H9 (cell line): ENCODE measurements around the gene RNPEPL1. TPM values are rescaled to one million over a fixed set of nuclear protein-coding genes. Genes with fewer than 3 reads are reported as not detected.

ENCODE experiments used
- DNase-seq: peaks from one replicate; pipeline ENCODE4 v3.0.0-alpha.2; 2017
- H2AFZ ChIP-seq: one replicate; pipeline ENCODE4 v1.6.1; 2013; ENCODE audit warnings: mild to moderate bottlenecking, low read length, control low read depth, moderate library complexity
- H2AK5ac ChIP-seq: 2 replicates; pipeline ENCODE4 v1.6.1; 2013; ENCODE audit warnings: low read length, control low read depth, mixed read lengths; ENCODE audit not compliant: insufficient read length
- H2BK120ac ChIP-seq: one replicate; pipeline ENCODE4 v1.6.1; 2013; ENCODE audit warnings: low read depth, mild to moderate bottlenecking, low read length, control low read depth, inconsistent platforms; ENCODE audit not compliant: poor library complexity, severe bottlenecking
- H2BK12ac ChIP-seq: 2 replicates; pipeline ENCODE4 v1.6.1; 2013; ENCODE audit warnings: low read length, control low read depth, mixed read lengths, low read depth; ENCODE audit not compliant: insufficient read length
- H2BK15ac ChIP-seq: 2 replicates; pipeline ENCODE4 v1.6.1; 2013; ENCODE audit warnings: low read depth, low read length, control low read depth
- H2BK20ac ChIP-seq: one replicate; pipeline ENCODE4 v1.6.1; 2013; ENCODE audit warnings: low read depth, mild to moderate bottlenecking, low read length, control low read depth, inconsistent platforms; ENCODE audit not compliant: poor library complexity, severe bottlenecking
- H2BK5ac ChIP-seq: 2 replicates; pipeline ENCODE4 v1.6.1; 2013; ENCODE audit warnings: low read length, control low read depth, mixed read lengths; ENCODE audit not compliant: insufficient read length
- H3K14ac ChIP-seq: 2 replicates; pipeline ENCODE4 v1.6.1; 2013; ENCODE audit warnings: low read length, control low read depth; ENCODE audit not compliant: insufficient read depth
- H3K18ac ChIP-seq: 2 replicates; pipeline ENCODE4 v1.6.1; 2013; ENCODE audit warnings: low read depth, mild to moderate bottlenecking, mixed read lengths, low read length, control low read depth; ENCODE audit not compliant: insufficient read length
- H3K23ac ChIP-seq: 2 replicates; pipeline ENCODE4 v1.6.1; 2013; ENCODE audit warnings: low read length, control low read depth, mixed read lengths, low read depth; ENCODE audit not compliant: insufficient read length
- H3K23me2 ChIP-seq: 2 replicates; pipeline ENCODE4 v1.6.1; 2013; ENCODE audit warnings: low read depth, mild to moderate bottlenecking, mixed read lengths, low read length, control low read depth; ENCODE audit not compliant: insufficient read length, poor library complexity, severe bottlenecking
- H3K27ac ChIP-seq: 2 replicates; pipeline ENCODE4 v1.5.1; 2013; ENCODE audit warnings: low read length, control low read depth, mixed read lengths, low read depth; ENCODE audit not compliant: insufficient read length
- H3K27me3 ChIP-seq: 2 replicates; pipeline ENCODE4 v1.6.1; 2013; ENCODE audit warnings: low read length, control low read depth, inconsistent platforms; ENCODE audit not compliant: insufficient read depth
- H3K4ac ChIP-seq: 2 replicates; pipeline ENCODE4 v1.6.1; 2013; ENCODE audit warnings: low read depth, mild to moderate bottlenecking, control low read depth, inconsistent platforms, low read length, moderate library complexity
- H3K4me1 ChIP-seq: 2 replicates; pipeline ENCODE4 v1.6.1; 2013; ENCODE audit warnings: low read length, control low read depth, inconsistent platforms; ENCODE audit not compliant: insufficient read depth
- H3K4me2 ChIP-seq: 2 replicates; pipeline ENCODE4 v1.6.1; 2013; ENCODE audit warnings: low read length, control low read depth, mixed read lengths; ENCODE audit not compliant: insufficient read length, insufficient read depth
- H3K56ac ChIP-seq: 2 replicates; pipeline ENCODE4 v1.6.1; 2013; ENCODE audit warnings: low read depth, mild to moderate bottlenecking, mixed read lengths, low read length, control low read depth; ENCODE audit not compliant: insufficient read length
- H3K79me1 ChIP-seq: 2 replicates; pipeline ENCODE4 v1.6.1; 2013; ENCODE audit warnings: low read depth, mild to moderate bottlenecking, moderate library complexity, low read length, control low read depth, inconsistent platforms; ENCODE audit not compliant: insufficient read depth, poor library complexity, severe bottlenecking
- H3K79me2 ChIP-seq: 2 replicates; pipeline ENCODE4 v1.6.1; 2013; ENCODE audit warnings: low read length, control low read depth, inconsistent platforms; ENCODE audit not compliant: insufficient read depth
- H3K9ac ChIP-seq: 2 replicates; pipeline ENCODE4 v1.6.1; 2013; ENCODE audit warnings: low read length, control low read depth, mixed read lengths; ENCODE audit not compliant: insufficient read length; ENCODE audit errors: extremely low read depth
- H3K9me3 ChIP-seq: one replicate; pipeline ENCODE4 v1.6.1; 2013; ENCODE audit warnings: low read depth, low read length, inconsistent platforms; ENCODE audit not compliant: control insufficient read depth
- H3T11ph ChIP-seq: one replicate; pipeline ENCODE4 v1.6.1; 2013; ENCODE audit warnings: mild to moderate bottlenecking, low read length, control low read depth, inconsistent platforms
- H4K20me1 ChIP-seq: one replicate; pipeline ENCODE4 v1.6.1; 2013; ENCODE audit not compliant: control insufficient read depth, insufficient read length, insufficient read depth
- H4K5ac ChIP-seq: 2 replicates; pipeline ENCODE4 v1.6.1; 2013; ENCODE audit warnings: low read depth, mild to moderate bottlenecking, mixed read lengths, low read length, control low read depth; ENCODE audit not compliant: insufficient read length
- H4K8ac ChIP-seq: replicated peaks from 2 replicates; pipeline ENCODE4 v1.6.1; 2013; ENCODE audit warnings: low read length, control low read depth, mixed read lengths, low read depth; ENCODE audit not compliant: insufficient read length
- H4K91ac ChIP-seq: 2 replicates; pipeline ENCODE4 v1.6.1; 2013; ENCODE audit warnings: low read depth, mild to moderate bottlenecking, moderate library complexity, mixed read lengths, low read length, control low read depth; ENCODE audit not compliant: insufficient read length
- H3K27ac Mint-ChIP-seq, 3 experiments: 2 replicates in 2 of 3; 3 replicates in 1 of 3; pipeline ENCODE4 v1.8.0; 2020 to 2021; ENCODE audit warnings: mixed read lengths in 3 of 3, mild to moderate bottlenecking in 1 of 3, moderate library complexity in 1 of 3
- H3K27me3 Mint-ChIP-seq: 2 replicates; pipeline ENCODE4 v1.8.0; 2021; ENCODE audit warnings: low read depth, mild to moderate bottlenecking, moderate library complexity, mixed read lengths
- H3K36me3 Mint-ChIP-seq, 3 experiments: 2 replicates in 2 of 3; 3 replicates in 1 of 3; pipeline ENCODE4 v1.8.0; 2020 to 2021; ENCODE audit warnings: low read depth in 3 of 3, mixed read lengths in 3 of 3; ENCODE audit not compliant: insufficient read depth in 1 of 3
- H3K4me1 Mint-ChIP-seq, 2 experiments: 2 replicates each; pipeline ENCODE4 v1.8.0; 2020; ENCODE audit warnings: mixed read lengths in 2 of 2
- H3K4me3 Mint-ChIP-seq, 2 experiments: 2 replicates in 1 of 2; 3 replicates in 1 of 2; pipeline ENCODE4 v1.8.0; 2020 to 2021; ENCODE audit warnings: mild to moderate bottlenecking in 2 of 2, mixed read lengths in 2 of 2, moderate library complexity in 1 of 2
- H3K9me3 Mint-ChIP-seq, 2 experiments: 2 replicates in 1 of 2; 3 replicates in 1 of 2; pipeline ENCODE4 v1.8.0; 2020; ENCODE audit warnings: mild to moderate bottlenecking in 2 of 2, mixed read lengths in 2 of 2, moderate library complexity in 1 of 2
- WGBS: extraction: QIAGEN DNeasy Blood & Tissue Kit; methylation state at CpG from one replicate; pipeline ENCODE4 v1.1.7; 2013; ENCODE audit warnings: missing lambda C conversion rate, low lambda C conversion rate, mixed read lengths; ENCODE audit not compliant: insufficient read length; ENCODE audit errors: extremely low coverage; 5-methylcytosine and 5-hydroxymethylcytosine counted together
- total RNA-seq: library from RNA; stranded (reverse); gene quantifications from 2 replicates; pipeline ENCODE4 v1.2.1, GENCODE V29; 2021
- TF ChIP-seq, protein P1 (sequence below): fragments of 200-600 bp; sonication (generic); conservative IDR thresholded peaks from 3 replicates; pipeline ENCODE4 v1.8.0; 2021; ENCODE audit warnings: antibody characterized with exemption, mild to moderate bottlenecking

RNPEPL1 gene
- total RNA-seq, 1 experiment from 2014 or later = 22.5 TPM

DNA sequence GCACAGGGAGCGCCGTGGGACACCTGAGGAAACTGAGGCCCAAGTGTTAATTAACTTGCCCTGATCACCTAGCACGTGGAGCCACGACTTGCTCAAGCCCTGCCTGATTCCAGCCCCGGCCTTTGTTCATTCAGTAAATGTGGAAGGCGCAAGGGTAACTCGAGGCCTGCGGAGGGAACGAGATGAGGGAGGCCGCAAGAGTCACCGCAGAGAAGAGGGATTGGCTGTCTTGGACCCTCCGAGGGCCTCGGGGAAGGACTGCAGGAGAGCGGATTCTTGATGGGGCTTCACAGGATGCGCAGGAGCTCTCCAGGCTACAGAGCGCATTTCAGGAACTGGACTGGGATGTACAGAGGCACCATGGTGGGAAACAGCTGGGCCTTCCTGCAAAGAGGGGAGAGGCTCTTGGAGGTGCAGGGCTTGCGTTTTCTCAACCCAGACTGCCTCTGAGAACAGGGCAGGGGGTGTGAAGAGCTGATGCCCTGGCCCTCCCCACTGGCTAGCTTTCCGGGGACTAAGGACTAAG is 10.0 kb upstream of the RNPEPL1 start:
- Mint-ChIP-seq H3K27me3 (peaks cover 21% of the 10 kb centered on the region), H3K27ac (no peak overlapping the region; a peak in 1 of 7 replicates), H3K9me3 (no peaks in the 10 kb centered on the region; a peak in 1 of 5 replicates), H3K4me3 (peak overlapping the region; percentile 44 to 76), H3K36me3 (peaks cover 0 to 8% (median 0%) of the 10 kb centered on the region in 3 experiments; a peak in 2 of 7 replicates), H3K4me1 (peaks cover 20 to 23% of the 10 kb centered on the region in 2 experiments)
- DNase-seq = no peak
- no peak overlapping the region for H3K9ac ChIP-seq
- H4K5ac ChIP-seq = no peak overlapping the region
- H3K23me2 ChIP-seq = peaks cover 3% of the 10 kb centered on the region
- H3K56ac ChIP-seq = no peak overlapping the region
- no peak overlapping the region for H3K4ac ChIP-seq
- H2BK20ac ChIP-seq = no peak overlapping the region
- H2BK5ac ChIP-seq = no peak overlapping the region
- no peak overlapping the region for H2BK120ac ChIP-seq
- H2BK12ac ChIP-seq = no peak overlapping the region
- H4K8ac ChIP-seq = no peak overlapping the region
- no peaks in the 10 kb centered on the region for H3K4me1 ChIP-seq
- no peaks in the 10 kb centered on the region for H3K79me2 ChIP-seq
- H4K20me1 ChIP-seq = no peaks in the 10 kb centered on the region
- H3K18ac ChIP-seq = peak overlapping the region; percentile 63
- peak overlapping the region; percentile 52; the same call in 1 of the 2 replicates for H3K14ac ChIP-seq
- no peak overlapping the region for H3T11ph ChIP-seq
- H3K27ac ChIP-seq = no peak overlapping the region
- no CpG with 5 or more reads among the region's 18 CpGs for WGBS
- H4K91ac ChIP-seq = no peak overlapping the region
- no peak overlapping the region for H2AK5ac ChIP-seq
- H3K9me3 ChIP-seq = no peaks in the 10 kb centered on the region
- no peak overlapping the region for H2BK15ac ChIP-seq
- H3K79me1 ChIP-seq = no peaks in the 10 kb centered on the region
- TF ChIP-seq, protein P1, sequence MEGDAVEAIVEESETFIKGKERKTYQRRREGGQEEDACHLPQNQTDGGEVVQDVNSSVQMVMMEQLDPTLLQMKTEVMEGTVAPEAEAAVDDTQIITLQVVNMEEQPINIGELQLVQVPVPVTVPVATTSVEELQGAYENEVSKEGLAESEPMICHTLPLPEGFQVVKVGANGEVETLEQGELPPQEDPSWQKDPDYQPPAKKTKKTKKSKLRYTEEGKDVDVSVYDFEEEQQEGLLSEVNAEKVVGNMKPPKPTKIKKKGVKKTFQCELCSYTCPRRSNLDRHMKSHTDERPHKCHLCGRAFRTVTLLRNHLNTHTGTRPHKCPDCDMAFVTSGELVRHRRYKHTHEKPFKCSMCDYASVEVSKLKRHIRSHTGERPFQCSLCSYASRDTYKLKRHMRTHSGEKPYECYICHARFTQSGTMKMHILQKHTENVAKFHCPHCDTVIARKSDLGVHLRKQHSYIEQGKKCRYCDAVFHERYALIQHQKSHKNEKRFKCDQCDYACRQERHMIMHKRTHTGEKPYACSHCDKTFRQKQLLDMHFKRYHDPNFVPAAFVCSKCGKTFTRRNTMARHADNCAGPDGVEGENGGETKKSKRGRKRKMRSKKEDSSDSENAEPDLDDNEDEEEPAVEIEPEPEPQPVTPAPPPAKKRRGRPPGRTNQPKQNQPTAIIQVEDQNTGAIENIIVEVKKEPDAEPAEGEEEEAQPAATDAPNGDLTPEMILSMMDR = no peak
- no peak overlapping the region for H3K4me2 ChIP-seq
- no peak overlapping the region for H3K23ac ChIP-seq
- H3K27me3 ChIP-seq = peaks cover 5% of the 10 kb centered on the region; the same call in 1 of the 2 replicates
- no peak overlapping the region for H2AFZ ChIP-seq
